Neural progenitor cell (in vitro differentiated cells): ENCODE data around the gene EDEM1. TPM values are rescaled to one million over a fixed set of nuclear protein-coding genes. Genes with fewer than 3 reads are reported as not detected.

Experiments used
- DNase-seq: peaks from one replicate; pipeline ENCODE4 v3.0.0-alpha.2; 2016; ENCODE audit warnings: low spot score
- H2AFZ ChIP-seq: fragments of 200-600 bp; sonication (generic); replicated peaks from 2 replicates; pipeline ENCODE4 v1.6.1; 2016; ENCODE audit warnings: antibody characterized with exemption
- H3F3A ChIP-seq: fragments of 200-600 bp; sonication (generic); 2 replicates; pipeline ENCODE4 v1.6.1; 2016; ENCODE audit warnings: antibody characterized with exemption, low read depth
- H3K27ac ChIP-seq: fragments of 200-600 bp; sonication (generic); 2 replicates; pipeline ENCODE4 v1.5.1; 2016; ENCODE audit warnings: mild to moderate bottlenecking
- H3K27me3 ChIP-seq: fragments of 200-600 bp; sonication (generic); 2 replicates; pipeline ENCODE4 v1.6.1; 2016; ENCODE audit warnings: mild to moderate bottlenecking, moderate library complexity
- H3K36me3 ChIP-seq: fragments of 200-600 bp; sonication (generic); 2 replicates; pipeline ENCODE4 v1.5.1; 2016
- H3K4me1 ChIP-seq: fragments of 200-600 bp; sonication (generic); 2 replicates; pipeline ENCODE4 v1.6.1; 2016; ENCODE audit warnings: mixed run types
- H3K4me2 ChIP-seq: fragments of 200-600 bp; sonication (generic); 2 replicates; pipeline ENCODE4 v1.6.1; 2016
- H3K4me3 ChIP-seq: fragments of 200-600 bp; sonication (generic); 2 replicates; pipeline ENCODE4 v1.5.1; 2016
- H3K79me2 ChIP-seq: fragments of 200-600 bp; sonication (generic); 2 replicates; pipeline ENCODE4 v1.6.1; 2016; ENCODE audit warnings: low read depth
- H3K9ac ChIP-seq: fragments of 200-600 bp; sonication (generic); 2 replicates; pipeline ENCODE4 v1.6.1; 2016
- H3K9me3 ChIP-seq: fragments of 200-600 bp; sonication (generic); 2 replicates; pipeline ENCODE4 v1.5.1; 2016; ENCODE audit warnings: low read depth
- H4K20me1 ChIP-seq: fragments of 200-600 bp; sonication (generic); 2 replicates; pipeline ENCODE4 v1.6.1; 2016; ENCODE audit warnings: low read depth
- H3K27ac Mint-ChIP-seq: 3 replicates; pipeline ENCODE4 v1.8.0; 2021; ENCODE audit warnings: mixed read lengths
- H3K27me3 Mint-ChIP-seq: 2 replicates; pipeline ENCODE4 v1.8.0; 2022; ENCODE audit warnings: low read depth, mild to moderate bottlenecking, inconsistent platforms, moderate library complexity, mixed read lengths; ENCODE audit not compliant: insufficient read depth
- H3K36me3 Mint-ChIP-seq: 3 replicates; pipeline ENCODE4 v1.8.0; 2021; ENCODE audit warnings: mixed read lengths
- H3K4me1 Mint-ChIP-seq: 3 replicates; pipeline ENCODE4 v1.8.0; 2021; ENCODE audit warnings: mixed read lengths
- H3K4me3 Mint-ChIP-seq: 3 replicates; pipeline ENCODE4 v1.8.0; 2021; ENCODE audit warnings: mild to moderate bottlenecking, moderate library complexity, mixed read lengths
- H3K9me3 Mint-ChIP-seq: 3 replicates; pipeline ENCODE4 v1.8.0; 2020; ENCODE audit warnings: mixed read lengths
- CTCF ChIP-seq: fragments of 200-600 bp; sonication (generic); IDR thresholded peaks from 2 replicates; pipeline ENCODE4 v1.5.1; 2017; ENCODE audit warnings: antibody characterized with exemption, mild to moderate bottlenecking
- EZH2 ChIP-seq: fragments of 200-600 bp; sonication (generic); IDR thresholded peaks from 2 replicates; pipeline ENCODE4 v1.6.1; 2017; ENCODE audit warnings: antibody characterized with exemption, mild to moderate bottlenecking, moderate library complexity
- EZH2phosphoT487 ChIP-seq: fragments of 200-600 bp; sonication (generic); IDR thresholded peaks from 2 replicates; pipeline ENCODE4 v1.6.1; 2017; ENCODE audit warnings: antibody characterized with exemption
- total RNA-seq: library from RNA; depleted of rRNA; stranded (reverse); fragments of >200 nt; gene quantifications from 2 replicates; pipeline ENCODE4 v1.2.3, GENCODE V29; 2015; ENCODE audit warnings: low replicate concordance

Gene EDEM1
- total RNA-seq, 1 donor from 2014 or later, result 11.8 TPM

GRCh38 chr3:5264093-5264600 lies 76.6 kb downstream of the EDEM1 start:
- no peak for TF ChIP-seq EZH2
- TF ChIP-seq CTCF, result no peak
- no peak for TF ChIP-seq EZH2phosphoT487
- no peak overlapping the region for H3K27ac ChIP-seq
- H3K36me3 ChIP-seq, result no peaks in the 10 kb centered on the region
- H3F3A ChIP-seq, result peaks cover 3% of the 10 kb centered on the region
- H3K27me3 Mint-ChIP-seq, result no peaks in the 10 kb centered on the region
- DNase-seq, result peak; percentile 19
- H3K36me3 Mint-ChIP-seq, result no peaks in the 10 kb centered on the region
- H3K27me3 ChIP-seq, result no peaks in the 10 kb centered on the region
- H4K20me1 ChIP-seq, result no peaks in the 10 kb centered on the region
- peak overlapping the region; percentile 7 for H2AFZ ChIP-seq
- peaks cover 3% of the 10 kb centered on the region for H3K4me1 Mint-ChIP-seq
- H3K9me3 ChIP-seq, result no peaks in the 10 kb centered on the region
- peaks cover 8% of the 10 kb centered on the region for H3K4me1 ChIP-seq
- no peak overlapping the region for H3K27ac Mint-ChIP-seq
- no peak overlapping the region for H3K9ac ChIP-seq
- no peaks in the 10 kb centered on the region for H3K9me3 Mint-ChIP-seq
- H3K79me2 ChIP-seq, result no peaks in the 10 kb centered on the region
- no peak overlapping the region for H3K4me3 ChIP-seq
- no peak overlapping the region for H3K4me3 Mint-ChIP-seq
- H3K4me2 ChIP-seq, result no peak overlapping the region

- Histone ChIP-seq H3K4me2 (no peak overlapping the region), H3K4me1 (peaks cover 8% of the 10 kb centered on the region), H3K79me2 (no peaks in the 10 kb centered on the region), H3K36me3 (no peaks in the 10 kb centered on the region), H2AFZ (no peak overlapping the region), H3K9ac (no peak overlapping the region), H3K4me3 (no peak overlapping the region), H4K20me1 (no peaks in the 10 kb centered on the region), H3K27ac (no peak overlapping the region), H3K9me3 (no peaks in the 10 kb centered on the region), H3F3A (peaks cover 3% of the 10 kb centered on the region), H3K27me3 (no peaks in the 10 kb centered on the region)
- H3K4me1 Mint-ChIP-seq, result peaks cover 3% of the 10 kb centered on the region
- no peaks in the 10 kb centered on the region for H3K9me3 Mint-ChIP-seq
- TF ChIP-seq EZH2phosphoT487 (no peak), EZH2 (no peak), CTCF (no peak)
- no peaks in the 10 kb centered on the region for H3K36me3 Mint-ChIP-seq
- H3K27ac Mint-ChIP-seq, result no peak overlapping the region
- H3K27me3 Mint-ChIP-seq, result no peaks in the 10 kb centered on the region
- H3K4me3 Mint-ChIP-seq, result no peak overlapping the region
- no peak for DNase-seq
Observed at GRCh38 chr3:5264896-5265770, 77.6 kb downstream of the EDEM1 start.

- TF ChIP-seq EZH2 (no peak), CTCF (no peak), EZH2phosphoT487 (no peak)
- H3K27me3 Mint-ChIP-seq, result no peaks in the 10 kb centered on the region
- H3K9me3 Mint-ChIP-seq, result no peaks in the 10 kb centered on the region
Observed at GRCh38 chr3:5267252-5267651, 79.7 kb downstream of the EDEM1 start.

More at GRCh38 chr3:5267252-5267651, 79.7 kb downstream of the EDEM1 start:
- H3K79me2 ChIP-seq, result no peaks in the 10 kb centered on the region
- Mint-ChIP-seq H3K27ac (no peak overlapping the region), H3K36me3 (no peaks in the 10 kb centered on the region), H3K4me1 (peaks cover 3% of the 10 kb centered on the region), H3K4me3 (no peak overlapping the region)
- H3K4me2 ChIP-seq, result no peak overlapping the region
- no peak overlapping the region for H3K9ac ChIP-seq
- no peak overlapping the region for H2AFZ ChIP-seq
- H3K4me1 ChIP-seq, result no peaks in the 10 kb centered on the region
- no peaks in the 10 kb centered on the region for H3K27me3 ChIP-seq
- H3K36me3 ChIP-seq, result no peaks in the 10 kb centered on the region
- DNase-seq, result no peak
- H3K9me3 ChIP-seq, result no peaks in the 10 kb centered on the region
- no peak overlapping the region for H3K27ac ChIP-seq
- H3K4me3 ChIP-seq, result no peak overlapping the region
- no peaks in the 10 kb centered on the region for H3F3A ChIP-seq
- H4K20me1 ChIP-seq, result no peaks in the 10 kb centered on the region
